GM12872 (cell line): ENCODE data around the gene KXD1.

Source experiments
- CTCF ChIP-seq: IDR thresholded peaks from 3 replicates; pipeline ENCODE4 v1.5.1; 2011; ENCODE audit warnings: low read depth, mild to moderate bottlenecking, low read length, moderate library complexity; ENCODE audit not compliant: insufficient read depth

Gene KXD1

GRCh38 chr19:18604820-18605159 is 47.1 kb downstream of the KXD1 start:
- no peak for TF ChIP-seq CTCF

GRCh38 chr19:18605196-18605545 is 47.5 kb downstream of the KXD1 start:
- no peak for TF ChIP-seq CTCF

GRCh38 chr19:18605546-18606280 is 48.0 kb downstream of the KXD1 start:
- TF ChIP-seq CTCF = no peak

GRCh38 chr19:18606281-18607225 is 48.9 kb downstream of the KXD1 start, which contains the start of gene CRLF1:
Gene CRLF1 (minus strand): TSS chr19:18606799. CDS start chr19:18606656, 143 bp downstream.
- TF ChIP-seq CTCF = no peak

GRCh38 chr19:18607226-18608101 is 49.8 kb downstream of the KXD1 start:
- TF ChIP-seq CTCF = no peak

GRCh38 chr19:18608102-18608804 is 50.6 kb downstream of the KXD1 start:
- no peak for TF ChIP-seq CTCF
